ENCODE data around the gene CNPY4. TPM values are rescaled to one million over a fixed set of nuclear protein-coding genes. Genes with fewer than 3 reads are reported as not detected.
"Not testable (repeated sequence)": the region's sequence is repeated elsewhere in the genome, so short reads cannot be mapped to it uniquely, and the experiment has no call there.

The CNPY4 gene
- total RNA-seq, 1 donor from 2014 or later = 19.3 TPM

DNA sequence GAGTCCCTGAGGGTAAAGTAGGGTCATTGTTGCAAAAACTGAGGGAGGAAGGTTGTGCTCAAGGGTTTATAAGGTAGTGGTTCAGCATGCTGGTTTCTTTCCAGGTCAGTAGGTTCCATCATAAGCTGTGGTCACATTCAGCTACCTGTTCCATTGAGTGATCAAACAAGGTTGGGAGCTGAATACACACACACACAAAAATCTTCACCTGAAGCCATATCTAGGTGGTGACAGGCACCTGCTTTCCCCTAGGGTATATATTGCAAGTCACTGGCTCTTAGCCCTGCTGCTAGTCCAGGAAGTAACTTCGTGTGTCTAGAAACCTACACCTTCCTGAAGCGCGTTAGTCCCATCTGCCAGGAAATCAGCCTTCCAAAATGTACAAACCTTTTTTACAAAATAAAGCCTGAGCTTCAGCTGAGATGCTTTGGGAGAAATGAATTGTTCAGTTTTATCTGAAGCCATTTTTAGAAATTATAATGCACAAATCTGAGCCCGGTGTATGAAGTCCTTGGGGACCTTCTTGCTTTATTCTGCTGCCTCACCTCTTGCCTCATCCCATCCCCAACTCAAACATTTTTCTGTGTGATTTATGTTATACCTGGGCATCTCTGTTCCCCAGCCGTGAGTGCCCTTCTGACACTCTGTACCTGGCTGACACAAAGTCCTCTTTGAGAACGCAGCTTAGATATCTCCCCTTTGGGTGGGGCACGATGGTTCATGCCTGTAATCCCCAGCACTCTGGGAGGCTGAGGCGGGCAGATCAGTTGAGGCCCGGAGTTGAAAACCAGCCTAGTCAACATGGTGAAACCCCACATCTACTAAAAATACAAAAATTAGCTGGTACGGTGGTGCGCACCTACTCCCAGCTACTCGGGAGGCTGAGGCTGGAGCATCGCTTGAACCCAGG, 18.7 kb downstream of the CNPY4 start:
- no peaks in the 10 kb centered on the region for H3K9me3 Mint-ChIP-seq (ENCODE audit: unreplicated experiment)
- H3K27ac Mint-ChIP-seq (ENCODE audit: unreplicated experiment) = no peak overlapping the region
- TF ChIP-seq, protein P1, sequence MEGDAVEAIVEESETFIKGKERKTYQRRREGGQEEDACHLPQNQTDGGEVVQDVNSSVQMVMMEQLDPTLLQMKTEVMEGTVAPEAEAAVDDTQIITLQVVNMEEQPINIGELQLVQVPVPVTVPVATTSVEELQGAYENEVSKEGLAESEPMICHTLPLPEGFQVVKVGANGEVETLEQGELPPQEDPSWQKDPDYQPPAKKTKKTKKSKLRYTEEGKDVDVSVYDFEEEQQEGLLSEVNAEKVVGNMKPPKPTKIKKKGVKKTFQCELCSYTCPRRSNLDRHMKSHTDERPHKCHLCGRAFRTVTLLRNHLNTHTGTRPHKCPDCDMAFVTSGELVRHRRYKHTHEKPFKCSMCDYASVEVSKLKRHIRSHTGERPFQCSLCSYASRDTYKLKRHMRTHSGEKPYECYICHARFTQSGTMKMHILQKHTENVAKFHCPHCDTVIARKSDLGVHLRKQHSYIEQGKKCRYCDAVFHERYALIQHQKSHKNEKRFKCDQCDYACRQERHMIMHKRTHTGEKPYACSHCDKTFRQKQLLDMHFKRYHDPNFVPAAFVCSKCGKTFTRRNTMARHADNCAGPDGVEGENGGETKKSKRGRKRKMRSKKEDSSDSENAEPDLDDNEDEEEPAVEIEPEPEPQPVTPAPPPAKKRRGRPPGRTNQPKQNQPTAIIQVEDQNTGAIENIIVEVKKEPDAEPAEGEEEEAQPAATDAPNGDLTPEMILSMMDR (IDR thresholded peaks at IDR 0.05; ENCODE audit: partially characterized antibody, unreplicated experiment) = no peak
- no peak for DNase-seq
- H3K4me3 Mint-ChIP-seq (ENCODE audit: unreplicated experiment) = no peak overlapping the region
- peaks cover 3% of the 10 kb centered on the region for H3K27me3 Mint-ChIP-seq (ENCODE audit: unreplicated experiment)
- no peaks in the 10 kb centered on the region for H3K4me1 Mint-ChIP-seq (ENCODE audit: low read depth, unreplicated experiment)
- H3K36me3 Mint-ChIP-seq (ENCODE audit: unreplicated experiment) = no peaks in the 10 kb centered on the region

DNA sequence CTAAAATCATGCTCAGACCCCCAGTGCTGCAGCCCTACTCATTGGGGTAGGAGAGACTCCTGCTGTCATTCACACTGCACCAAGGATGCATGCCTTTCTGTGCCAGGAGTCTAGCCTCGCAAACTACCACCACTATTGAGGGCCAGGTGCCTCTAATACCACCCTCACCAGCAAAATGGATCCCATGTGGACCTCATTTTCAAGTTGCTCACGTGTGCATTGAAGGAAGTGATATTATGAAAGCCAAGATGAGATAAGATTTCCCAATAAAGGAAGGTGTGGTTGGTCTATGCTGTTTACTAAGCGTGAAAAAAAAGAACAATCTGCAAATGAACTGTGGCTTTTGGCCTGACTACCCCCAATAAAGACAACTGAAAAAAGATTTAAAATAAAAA, 22.1 kb downstream of the CNPY4 start:
- DNase-seq = no peak
- no peaks in the 10 kb centered on the region for H3K36me3 Mint-ChIP-seq (ENCODE audit: unreplicated experiment)
- no peak overlapping the region for H3K27ac Mint-ChIP-seq (ENCODE audit: unreplicated experiment)
- no peaks in the 10 kb centered on the region for H3K9me3 Mint-ChIP-seq (ENCODE audit: unreplicated experiment)
- no peaks in the 10 kb centered on the region for H3K4me1 Mint-ChIP-seq (ENCODE audit: low read depth, unreplicated experiment)
- no peak overlapping the region for H3K4me3 Mint-ChIP-seq (ENCODE audit: unreplicated experiment)
- H3K27me3 Mint-ChIP-seq (ENCODE audit: unreplicated experiment) = peaks cover 2% of the 10 kb centered on the region
- TF ChIP-seq, protein P1 (IDR thresholded peaks at IDR 0.05; ENCODE audit: partially characterized antibody, unreplicated experiment) = no peak

DNA sequence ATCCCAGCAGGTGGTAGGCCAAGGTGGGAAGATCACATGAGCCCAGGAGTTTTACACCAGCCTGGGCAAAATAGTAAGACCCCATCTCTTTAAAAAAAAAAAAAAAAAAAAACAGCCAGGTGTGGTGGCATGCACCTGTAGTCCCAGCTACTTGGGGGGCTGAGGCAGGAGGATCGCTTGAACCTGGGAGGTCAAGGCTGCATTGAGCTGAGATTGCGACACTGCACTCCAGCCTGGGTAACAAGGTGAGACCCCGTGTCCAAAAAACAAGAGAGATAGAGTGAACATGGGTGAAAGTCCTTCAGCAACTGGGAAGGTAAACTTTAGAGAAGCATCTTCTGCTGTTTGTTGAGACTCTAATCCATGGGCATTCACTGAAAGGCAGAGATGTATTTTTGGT, 23.0 kb downstream of the CNPY4 start:
- TF ChIP-seq, protein P1 (IDR thresholded peaks at IDR 0.05; ENCODE audit: partially characterized antibody, unreplicated experiment) = no peak
- no peak overlapping the region for H3K4me3 Mint-ChIP-seq (ENCODE audit: unreplicated experiment)
- no peaks in the 10 kb centered on the region for H3K9me3 Mint-ChIP-seq (ENCODE audit: unreplicated experiment)
- no peaks in the 10 kb centered on the region for H3K36me3 Mint-ChIP-seq (ENCODE audit: unreplicated experiment)
- peaks cover 2% of the 10 kb centered on the region for H3K27me3 Mint-ChIP-seq (ENCODE audit: unreplicated experiment)
- H3K4me1 Mint-ChIP-seq (ENCODE audit: low read depth, unreplicated experiment) = no peaks in the 10 kb centered on the region
- no peak overlapping the region for H3K27ac Mint-ChIP-seq (ENCODE audit: unreplicated experiment)
- DNase-seq = no peak

DNA sequence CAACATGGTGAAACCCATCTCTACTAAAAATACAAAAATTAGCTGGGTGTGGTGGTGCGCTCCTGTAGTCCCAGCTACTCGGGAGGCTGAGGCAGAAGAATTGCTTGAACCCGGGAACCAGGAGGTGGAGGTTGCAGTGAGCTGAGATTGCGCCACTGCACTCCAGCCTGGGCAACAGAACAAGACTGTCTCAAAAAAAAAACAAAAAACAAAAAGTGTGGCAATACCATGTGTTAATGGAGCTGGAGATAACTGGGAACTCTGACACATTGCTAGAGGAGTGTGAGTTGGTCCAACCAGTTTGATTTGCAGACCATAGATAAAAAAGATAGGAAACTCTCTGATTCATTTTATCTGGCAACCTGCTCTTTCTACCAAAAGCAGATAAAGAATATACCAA, 26.9 kb downstream of the CNPY4 start:
- H3K27ac Mint-ChIP-seq (ENCODE audit: unreplicated experiment); H3K36me3 Mint-ChIP-seq (ENCODE audit: unreplicated experiment); H3K4me1 Mint-ChIP-seq (ENCODE audit: low read depth, unreplicated experiment); H3K4me3 Mint-ChIP-seq (ENCODE audit: unreplicated experiment); DNase-seq; H3K9me3 Mint-ChIP-seq (ENCODE audit: unreplicated experiment); H3K27me3 Mint-ChIP-seq (ENCODE audit: unreplicated experiment): not testable (repeated sequence)

DNA sequence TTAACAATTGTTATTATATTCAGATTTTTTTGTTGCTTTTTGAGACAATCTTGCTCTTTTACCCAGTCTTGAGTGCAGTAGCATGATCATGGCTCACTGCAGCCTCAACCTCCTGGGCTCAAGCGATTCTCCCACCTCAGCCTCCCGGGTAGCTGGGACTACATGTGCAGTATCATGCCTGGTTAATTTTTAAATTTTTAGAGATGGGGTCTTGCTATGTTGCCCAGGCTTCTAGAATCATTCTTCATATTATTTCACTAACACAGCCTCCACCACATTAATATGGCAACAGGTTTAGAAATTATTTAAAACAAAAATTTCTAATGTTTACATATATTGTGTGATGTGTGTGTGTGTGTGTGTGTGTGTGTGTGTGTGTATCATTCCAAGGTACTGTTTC, 27.8 kb downstream of the CNPY4 start:
- H3K36me3 Mint-ChIP-seq (ENCODE audit: unreplicated experiment) = peaks cover 5% of the 10 kb centered on the region
- no peak overlapping the region for H3K4me3 Mint-ChIP-seq (ENCODE audit: unreplicated experiment)
- no peak overlapping the region for H3K27ac Mint-ChIP-seq (ENCODE audit: unreplicated experiment)

More for the DNA sequence above, 27.8 kb downstream of the CNPY4 start:
- TF ChIP-seq, protein P1 (IDR thresholded peaks at IDR 0.05; ENCODE audit: partially characterized antibody, unreplicated experiment) = no peak
- Mint-ChIP-seq H3K27me3 (ENCODE audit: unreplicated experiment) (peaks cover 4% of the 10 kb centered on the region), H3K9me3 (ENCODE audit: unreplicated experiment) (peaks cover 4% of the 10 kb centered on the region), H3K4me1 (ENCODE audit: low read depth, unreplicated experiment) (no peaks in the 10 kb centered on the region)
- DNase-seq = no peak

Data from glutamatergic neuron (in vitro differentiated cells).